UCSD-AML1 (cell line): Measurements from ENCODE around the gene SAMD11.

Source experiments
- DNase-seq: peaks from one replicate; lab custom pipeline; 2025; ENCODE audit not compliant: unreplicated experiment; lab: John Stamatoyannopoulos, UW

Gene SAMD11

GRCh38 chr1:962381-963300 lies 38.9 kb downstream of the SAMD11 start:
- DNase-seq = no peak

- no peak for DNase-seq
These were observed 39.6 kb downstream of the SAMD11 start for GRCh38 chr1:963301-963651.

- no peak for DNase-seq
These were observed 40.2 kb downstream of the SAMD11 start for GRCh38 chr1:963746-964525.

- no peak for DNase-seq
These were observed 41.2 kb downstream of the SAMD11 start for GRCh38 chr1:964691-965525.

GRCh38 chr1:965526-966134 lies 41.9 kb downstream of the SAMD11 start:
- no peak for DNase-seq

GRCh38 chr1:966135-966703 lies 42.5 kb downstream of the SAMD11 start, which contains the start of gene PLEKHN1:
PLEKHN1 (plus strand) TSS chr1:966482; CDS start chr1:966532, 50 bp downstream.
- DNase-seq = peak; percentile 44

- peak; percentile 70 for DNase-seq
These were observed 43.1 kb downstream of the SAMD11 start for GRCh38 chr1:966704-967300.

- DNase-seq = no peak
These were observed 44.0 kb downstream of the SAMD11 start for GRCh38 chr1:967466-968343.

- no peak for DNase-seq
These were observed 45.6 kb downstream of the SAMD11 start for GRCh38 chr1:969260-969855.

- DNase-seq = no peak
These were observed 46.7 kb downstream of the SAMD11 start for GRCh38 chr1:970242-970972.

GRCh38 chr1:970973-971730 lies 47.4 kb downstream of the SAMD11 start:
- DNase-seq = no peak

GRCh38 chr1:971751-972506 lies 48.2 kb downstream of the SAMD11 start:
- no peak for DNase-seq

- no peak for DNase-seq
These were observed 49.2 kb downstream of the SAMD11 start for GRCh38 chr1:972726-973458.

- no peak for DNase-seq
These were observed 50.0 kb downstream of the SAMD11 start for GRCh38 chr1:973459-974292.

GRCh38 chr1:974293-974640 lies 50.5 kb downstream of the SAMD11 start:
- no peak for DNase-seq
